Measurements from ENCODE around the gene PDE7B.
"Not testable (repeated sequence)": the region's sequence is repeated elsewhere in the genome, so short reads cannot be mapped to it uniquely, and the experiment has no call there.

The PDE7B gene

DNA sequence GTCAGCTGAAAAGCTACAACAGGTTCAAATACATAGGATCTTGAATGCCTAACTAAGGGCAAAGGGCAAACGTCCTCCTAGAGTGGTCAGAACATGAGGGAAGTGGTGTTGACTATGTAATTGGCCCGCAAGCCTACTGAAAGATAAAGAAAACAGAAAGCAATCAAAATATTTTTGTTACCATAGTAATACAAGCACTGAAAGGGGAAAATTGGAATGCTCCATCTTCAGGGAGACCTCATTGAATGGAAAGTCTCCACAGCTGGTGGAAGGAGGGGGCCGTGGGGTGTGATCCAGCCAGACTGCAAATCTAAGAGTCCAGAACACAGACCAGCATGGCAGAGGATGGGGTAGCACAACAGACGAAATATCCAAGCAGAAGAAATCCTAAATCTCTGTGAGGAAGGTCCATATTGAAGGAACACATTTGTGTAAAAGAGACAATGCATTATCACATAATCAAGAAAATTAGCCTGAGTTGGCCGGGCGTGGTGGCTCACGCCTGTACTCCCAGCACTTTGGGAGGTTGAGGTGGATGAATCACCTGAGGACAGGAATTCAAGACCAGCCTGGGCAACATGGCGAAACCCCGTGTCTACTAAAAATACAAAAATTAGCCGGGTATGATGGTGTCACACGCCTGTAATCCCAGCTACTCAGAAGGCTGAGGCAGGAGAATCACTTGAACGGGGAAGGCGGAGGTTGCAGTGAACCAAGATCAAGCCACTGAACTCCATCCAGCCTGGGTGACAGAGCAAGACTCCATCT, 359.1 kb downstream of the PDE7B start:
- ChIA-PET CTCF (interaction anchor here (0.7 to 4.2 kb wide), 2 partner anchors 16 to 24 kb away, joined by 3 to 22 read pairs; no protein-coding TSS in a partner anchor), POLR2A (no interaction called here)
- TF ChIP-seq, protein P1, sequence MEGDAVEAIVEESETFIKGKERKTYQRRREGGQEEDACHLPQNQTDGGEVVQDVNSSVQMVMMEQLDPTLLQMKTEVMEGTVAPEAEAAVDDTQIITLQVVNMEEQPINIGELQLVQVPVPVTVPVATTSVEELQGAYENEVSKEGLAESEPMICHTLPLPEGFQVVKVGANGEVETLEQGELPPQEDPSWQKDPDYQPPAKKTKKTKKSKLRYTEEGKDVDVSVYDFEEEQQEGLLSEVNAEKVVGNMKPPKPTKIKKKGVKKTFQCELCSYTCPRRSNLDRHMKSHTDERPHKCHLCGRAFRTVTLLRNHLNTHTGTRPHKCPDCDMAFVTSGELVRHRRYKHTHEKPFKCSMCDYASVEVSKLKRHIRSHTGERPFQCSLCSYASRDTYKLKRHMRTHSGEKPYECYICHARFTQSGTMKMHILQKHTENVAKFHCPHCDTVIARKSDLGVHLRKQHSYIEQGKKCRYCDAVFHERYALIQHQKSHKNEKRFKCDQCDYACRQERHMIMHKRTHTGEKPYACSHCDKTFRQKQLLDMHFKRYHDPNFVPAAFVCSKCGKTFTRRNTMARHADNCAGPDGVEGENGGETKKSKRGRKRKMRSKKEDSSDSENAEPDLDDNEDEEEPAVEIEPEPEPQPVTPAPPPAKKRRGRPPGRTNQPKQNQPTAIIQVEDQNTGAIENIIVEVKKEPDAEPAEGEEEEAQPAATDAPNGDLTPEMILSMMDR (IDR thresholded peaks at IDR 0.05; ENCODE audit: control extremely low read depth, extremely low read depth, low read depth, missing control alignments) = no peak
- DNase-seq (ENCODE audit: extremely low spot score) = no peak

DNA sequence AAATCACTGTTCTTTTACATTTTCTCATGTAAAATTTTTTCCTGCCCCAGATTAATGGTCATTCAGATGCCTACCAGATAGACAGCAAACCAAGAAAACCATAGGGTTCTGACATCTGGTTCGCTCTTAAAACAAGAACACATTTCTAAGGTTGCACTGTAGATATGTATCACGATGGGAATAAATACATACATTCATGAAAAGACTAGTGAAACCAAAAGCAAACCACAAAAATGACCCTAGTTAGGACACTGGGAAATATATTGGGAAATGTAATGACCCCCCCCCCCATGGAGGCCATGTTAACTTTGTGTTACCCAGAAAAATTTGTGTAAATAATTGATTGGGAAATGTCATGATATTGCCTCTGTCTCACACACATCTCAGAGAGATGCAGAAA, 361.1 kb downstream of the PDE7B start:
- TF ChIP-seq, protein P1 (IDR thresholded peaks at IDR 0.05; ENCODE audit: control extremely low read depth, extremely low read depth, low read depth, missing control alignments) = no peak
- ChIA-PET CTCF (interaction anchor here (1.1 to 4.2 kb wide), 4 partner anchors 8 to 135 kb away, joined by 3 to 22 read pairs (median 4); no protein-coding TSS in a partner anchor), POLR2A (no interaction called here)
- no peak for DNase-seq (ENCODE audit: extremely low spot score)

DNA sequence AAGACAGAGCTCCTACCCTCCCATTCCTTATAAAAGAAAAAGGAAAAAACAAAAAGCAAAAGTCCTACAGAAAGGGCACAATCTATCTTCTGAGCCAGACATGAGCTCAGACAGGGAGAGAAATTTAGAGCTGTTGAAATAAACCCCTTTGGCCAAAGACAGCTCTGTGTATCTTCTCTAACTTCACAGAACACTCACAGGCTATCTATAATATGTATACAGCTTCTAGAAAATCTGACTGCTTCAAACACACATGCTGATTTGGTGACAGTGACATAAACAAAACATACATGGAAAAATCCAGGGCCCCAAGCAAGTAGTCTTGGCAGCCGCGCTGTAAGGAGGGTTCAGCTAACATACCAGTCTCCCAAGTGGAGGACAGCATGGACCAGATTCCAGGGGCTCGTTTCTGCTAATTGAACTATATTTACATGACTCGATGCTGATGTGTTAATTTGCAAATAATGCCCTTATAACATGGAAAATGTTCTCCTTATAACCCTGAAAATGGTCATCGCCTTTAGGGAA, 361.6 kb downstream of the PDE7B start:
- TF ChIP-seq, protein P1 (IDR thresholded peaks at IDR 0.05; ENCODE audit: control extremely low read depth, extremely low read depth, low read depth, missing control alignments) = no peak
- ChIA-PET POLR2A (no interaction called here), CTCF (interaction anchor here (1.1 to 4.2 kb wide), 4 partner anchors 8 to 135 kb away, joined by 3 to 22 read pairs (median 4); no protein-coding TSS in a partner anchor)
- DNase-seq (ENCODE audit: extremely low spot score) = no peak

DNA sequence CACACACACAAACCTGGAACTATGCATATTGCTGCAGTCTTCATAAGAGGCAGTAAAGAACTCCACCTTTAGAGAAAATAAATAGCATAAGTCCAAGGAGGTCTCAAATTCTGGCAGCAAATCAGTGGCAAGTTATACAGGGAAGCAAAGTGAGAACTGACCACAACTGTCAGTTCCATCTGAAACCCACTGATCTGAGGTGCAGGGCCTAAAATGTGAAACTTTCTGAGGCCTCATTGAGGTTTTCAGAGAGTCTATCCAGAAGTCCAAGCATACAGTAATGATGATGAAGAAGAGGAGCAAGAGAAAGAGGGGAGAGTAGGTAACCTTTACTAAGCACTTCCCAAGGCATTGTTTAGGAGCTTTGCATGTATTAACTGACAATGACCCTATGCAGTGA, 362.4 kb downstream of the PDE7B start:
- ChIA-PET POLR2A (no interaction called here), CTCF (interaction anchor here (1.4 to 4.2 kb wide), 2 partner anchors 9 to 13 kb away, joined by 4 to 22 read pairs; no protein-coding TSS in a partner anchor)
- DNase-seq (ENCODE audit: extremely low spot score) = no peak
- TF ChIP-seq, protein P1 (IDR thresholded peaks at IDR 0.05; ENCODE audit: control extremely low read depth, extremely low read depth, low read depth, missing control alignments) = no peak

DNA sequence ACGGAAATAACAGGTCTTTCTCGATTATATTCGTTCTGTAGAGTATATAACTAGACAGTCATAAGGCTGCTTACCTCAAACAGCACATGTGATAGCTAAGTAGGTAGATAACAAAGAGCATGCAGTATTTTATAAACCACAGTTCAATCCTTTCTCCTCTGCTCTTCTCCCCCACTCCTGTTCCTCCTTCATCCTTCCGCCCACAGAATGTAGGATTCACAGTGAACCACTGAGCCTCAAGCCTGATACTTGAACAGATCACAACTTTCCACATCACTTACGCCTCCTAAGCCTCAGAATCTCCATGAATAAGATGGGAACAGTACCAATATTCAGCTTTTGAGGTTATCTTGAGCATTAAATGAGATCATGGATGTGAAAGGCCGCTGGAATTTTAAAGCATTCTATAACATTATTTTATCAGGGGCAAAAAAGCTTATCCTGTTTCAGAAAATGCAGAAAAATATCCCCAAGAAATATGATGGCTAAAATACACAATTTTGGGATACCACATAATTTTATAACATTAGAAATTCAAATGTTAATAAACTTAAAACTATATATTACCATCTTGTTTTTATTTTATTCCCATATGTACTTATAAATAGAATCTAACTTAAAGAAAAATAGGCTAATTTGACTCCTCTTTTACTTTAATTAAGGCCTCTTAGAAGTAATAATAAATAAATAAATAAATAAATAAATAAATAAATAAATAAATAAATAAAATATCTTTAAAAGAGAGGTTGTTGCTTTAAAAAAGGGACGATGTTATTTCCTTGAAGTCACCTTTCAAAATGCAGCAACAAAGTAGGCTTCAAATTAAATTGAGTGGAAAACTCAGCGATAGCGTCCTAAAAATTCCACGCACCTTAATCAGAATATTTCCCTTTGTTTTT, 365.3 kb downstream of the PDE7B start:
- no peak for DNase-seq (ENCODE audit: extremely low spot score)
- POLR2A ChIA-PET = no interaction called here
- CTCF ChIA-PET = interaction anchor here (1.3 to 3.8 kb wide), 2 partner anchors 10 to 14 kb away, joined by 4 to 29 read pairs; no protein-coding TSS in a partner anchor
- TF ChIP-seq, protein P1 (IDR thresholded peaks at IDR 0.05; ENCODE audit: control extremely low read depth, extremely low read depth, low read depth, missing control alignments) = no peak

DNA sequence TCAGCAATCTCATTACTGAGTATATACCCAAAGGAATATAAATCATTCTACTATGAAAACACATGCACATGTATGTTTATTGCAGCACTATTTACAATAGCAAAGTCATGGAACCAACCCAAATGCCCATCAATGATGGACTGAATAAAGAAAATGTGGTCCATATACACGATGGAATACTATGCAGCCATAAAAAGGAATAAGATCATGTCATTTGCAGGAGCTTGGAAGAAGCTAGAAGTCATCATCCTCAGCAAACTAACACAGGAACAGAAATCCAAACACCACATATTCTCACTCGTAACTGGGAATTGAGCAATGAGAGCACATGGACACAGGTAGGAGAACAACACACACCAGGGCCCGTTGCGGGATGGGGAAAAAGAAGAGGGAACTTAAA, 373.5 kb downstream of the PDE7B start:
- CTCF ChIA-PET; DNase-seq (ENCODE audit: extremely low spot score); POLR2A ChIA-PET: not testable (repeated sequence)

Measured in GM10248 (cell line).